NCI-H146 (cell line): ENCODE data around the gene TENM3.

Experiments
- DNase-seq: peaks from one replicate; lab custom pipeline; 2025; lab: John Stamatoyannopoulos, UW

The TENM3 gene

GRCh38 chr4:182288534-182288933 lies 45.3 kb downstream of the TENM3 start:
- DNase-seq, result no peak

- no peak for DNase-seq
Observed at GRCh38 chr4:182289809-182290208, 46.6 kb downstream of the TENM3 start.

GRCh38 chr4:182291175-182291574 lies 48.0 kb downstream of the TENM3 start:
- DNase-seq, result no peak

- no peak for DNase-seq
Observed at GRCh38 chr4:182291597-182292270, 48.5 kb downstream of the TENM3 start.

- no peak for DNase-seq
Observed at GRCh38 chr4:182292612-182293011, 49.4 kb downstream of the TENM3 start.

- no peak for DNase-seq
Observed at GRCh38 chr4:182293691-182294255, 50.6 kb downstream of the TENM3 start.

GRCh38 chr4:182294451-182294850 lies 51.2 kb downstream of the TENM3 start:
- DNase-seq, result no peak

- no peak for DNase-seq
Observed at GRCh38 chr4:182297659-182298058, 54.5 kb downstream of the TENM3 start.

GRCh38 chr4:182301736-182302135 lies 58.5 kb downstream of the TENM3 start:
- no peak for DNase-seq

- no peak for DNase-seq
Observed at GRCh38 chr4:182303847-182304246, 60.6 kb downstream of the TENM3 start.

GRCh38 chr4:182306792-182307507 lies 63.7 kb downstream of the TENM3 start:
- peak; percentile 96 for DNase-seq

- no peak for DNase-seq
Observed at GRCh38 chr4:182307746-182308145, 64.5 kb downstream of the TENM3 start.

- DNase-seq, result no peak
Observed at GRCh38 chr4:182309877-182310276, 66.7 kb downstream of the TENM3 start.

GRCh38 chr4:182310316-182310715 lies 67.1 kb downstream of the TENM3 start:
- DNase-seq, result no peak

GRCh38 chr4:182310962-182311361 lies 67.8 kb downstream of the TENM3 start:
- no peak for DNase-seq

GRCh38 chr4:182314537-182314936 lies 71.3 kb downstream of the TENM3 start:
- DNase-seq, result no peak

GRCh38 chr4:182318256-182318655 lies 75.1 kb downstream of the TENM3 start:
- DNase-seq, result no peak

- DNase-seq, result no peak
Observed at GRCh38 chr4:182320092-182320491, 76.9 kb downstream of the TENM3 start.

GRCh38 chr4:182320580-182320979 lies 77.4 kb downstream of the TENM3 start:
- DNase-seq, result no peak

GRCh38 chr4:182324282-182324681 lies 81.1 kb downstream of the TENM3 start:
- DNase-seq, result no peak

GRCh38 chr4:182325397-182325796 lies 82.2 kb downstream of the TENM3 start:
- no peak for DNase-seq

- no peak for DNase-seq
Observed at GRCh38 chr4:182325848-182326255, 82.7 kb downstream of the TENM3 start.

GRCh38 chr4:182328505-182328904 lies 85.3 kb downstream of the TENM3 start:
- DNase-seq, result no peak
